ENCODE measurements around the gene SLC25A26.
A peak's percentile ranks its signal among the peaks of the same experiment; 100 is the strongest.

Gene SLC25A26

DNA sequence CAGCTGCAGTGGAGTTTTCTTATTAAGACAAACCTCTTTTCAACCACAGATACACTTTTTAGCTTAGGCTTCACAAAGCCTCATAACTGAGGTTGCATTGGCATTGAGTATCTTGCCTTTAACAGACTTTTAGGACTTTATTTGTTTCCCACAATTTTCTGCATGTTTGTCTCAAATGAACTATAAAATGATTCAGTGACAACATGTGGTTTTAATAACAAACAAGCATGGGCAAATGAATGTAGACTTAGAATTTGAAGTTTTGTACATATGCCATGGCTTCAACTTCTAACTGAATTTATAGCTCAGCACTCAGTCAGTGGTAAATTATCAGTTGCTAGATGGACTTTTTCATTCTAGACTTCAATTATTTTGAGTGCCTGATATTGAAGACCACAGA is 101.6 kb downstream of the SLC25A26 start:
- no peak for DNase-seq (ENCODE audit: low read depth in 2 of 2)
- TF ChIP-seq, protein P1, sequence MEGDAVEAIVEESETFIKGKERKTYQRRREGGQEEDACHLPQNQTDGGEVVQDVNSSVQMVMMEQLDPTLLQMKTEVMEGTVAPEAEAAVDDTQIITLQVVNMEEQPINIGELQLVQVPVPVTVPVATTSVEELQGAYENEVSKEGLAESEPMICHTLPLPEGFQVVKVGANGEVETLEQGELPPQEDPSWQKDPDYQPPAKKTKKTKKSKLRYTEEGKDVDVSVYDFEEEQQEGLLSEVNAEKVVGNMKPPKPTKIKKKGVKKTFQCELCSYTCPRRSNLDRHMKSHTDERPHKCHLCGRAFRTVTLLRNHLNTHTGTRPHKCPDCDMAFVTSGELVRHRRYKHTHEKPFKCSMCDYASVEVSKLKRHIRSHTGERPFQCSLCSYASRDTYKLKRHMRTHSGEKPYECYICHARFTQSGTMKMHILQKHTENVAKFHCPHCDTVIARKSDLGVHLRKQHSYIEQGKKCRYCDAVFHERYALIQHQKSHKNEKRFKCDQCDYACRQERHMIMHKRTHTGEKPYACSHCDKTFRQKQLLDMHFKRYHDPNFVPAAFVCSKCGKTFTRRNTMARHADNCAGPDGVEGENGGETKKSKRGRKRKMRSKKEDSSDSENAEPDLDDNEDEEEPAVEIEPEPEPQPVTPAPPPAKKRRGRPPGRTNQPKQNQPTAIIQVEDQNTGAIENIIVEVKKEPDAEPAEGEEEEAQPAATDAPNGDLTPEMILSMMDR (IDR thresholded peaks at IDR 0.05; ENCODE audit: low read depth, low read length) = no peak
- H3K4me3 ChIP-seq (replicated peaks in 1 of 2; ENCODE audit: low read depth in 2 of 2, low read length in 2 of 2) = no peak overlapping the region

DNA sequence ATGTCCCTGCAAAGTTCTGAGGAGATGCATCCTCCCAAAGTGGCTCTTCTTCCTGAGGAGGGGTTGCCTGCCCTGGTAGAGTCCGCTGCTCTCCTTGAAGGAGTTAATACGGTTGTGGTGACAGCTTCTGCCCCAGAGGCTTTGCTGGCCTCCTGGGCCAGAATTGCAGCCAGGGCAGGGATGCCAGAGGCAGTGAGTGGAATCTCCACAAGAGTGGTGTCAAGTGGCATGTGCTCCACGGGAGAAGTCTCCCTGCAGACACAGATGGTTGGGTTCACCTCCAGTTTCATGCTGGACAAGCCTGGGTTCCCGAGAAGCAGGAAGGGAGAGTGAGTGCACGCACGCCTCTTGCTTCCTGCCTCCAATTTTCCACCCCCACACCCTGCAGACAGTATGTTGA is 105.5 kb downstream of the SLC25A26 start:
- TF ChIP-seq, protein P1 (IDR thresholded peaks at IDR 0.05; ENCODE audit: low read depth, low read length) = no peak
- H3K4me3 ChIP-seq (replicated peaks in 1 of 2; ENCODE audit: low read depth in 2 of 2, low read length in 2 of 2) = no peak overlapping the region
- DNase-seq (ENCODE audit: low read depth in 2 of 2) = no peak

DNA sequence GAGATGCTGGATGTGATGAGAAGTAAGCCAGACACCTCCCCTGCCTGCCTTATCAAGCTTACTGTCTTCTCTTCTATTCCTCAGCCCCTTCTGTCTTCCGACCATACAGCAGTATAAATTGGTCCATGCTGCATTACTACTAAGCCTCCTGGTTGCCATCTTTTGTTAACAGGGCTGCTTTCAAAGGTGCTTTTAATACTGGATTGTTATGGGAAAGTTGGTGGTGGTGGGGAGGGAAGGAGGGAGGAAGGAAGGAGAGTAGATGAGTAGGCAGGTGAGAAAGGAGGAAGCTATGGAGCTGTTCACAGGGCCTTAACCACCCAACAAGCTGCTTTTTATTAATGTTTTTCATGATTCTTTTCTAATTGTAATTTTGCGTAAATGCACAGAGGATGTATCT is 114.9 kb downstream of the SLC25A26 start:
- DNase-seq (ENCODE audit: low read depth in 2 of 2) = no peak
- TF ChIP-seq, protein P1 (IDR thresholded peaks at IDR 0.05; ENCODE audit: low read depth, low read length) = no peak
- H3K4me3 ChIP-seq (replicated peaks in 1 of 2; ENCODE audit: low read depth in 2 of 2, low read length in 2 of 2) = no peak overlapping the region

DNA sequence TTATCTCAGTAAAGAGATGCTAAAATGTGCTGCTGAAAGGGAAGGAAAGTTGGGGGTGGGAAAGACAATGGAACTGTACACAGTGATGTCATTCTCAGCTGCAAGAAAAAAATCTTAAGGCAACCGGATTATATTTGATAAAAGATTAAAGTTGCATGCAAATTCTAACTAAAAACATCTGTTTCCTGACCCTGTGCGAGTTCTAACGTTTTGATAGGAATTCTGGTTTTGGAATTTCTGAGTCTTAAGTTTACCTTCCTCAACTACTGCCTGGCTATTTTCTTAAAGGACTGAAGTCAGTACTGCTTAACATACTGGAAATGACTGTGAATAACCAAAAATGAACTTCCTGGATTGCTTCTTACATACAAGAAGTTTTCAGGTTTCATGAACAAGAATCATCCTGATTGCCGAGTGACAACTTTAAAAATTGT is 115.5 kb downstream of the SLC25A26 start:
- peak; percentile 56 to 57 for DNase-seq (ENCODE audit: low read depth in 2 of 2)
- TF ChIP-seq, protein P1 (IDR thresholded peaks at IDR 0.05; ENCODE audit: low read depth, low read length) = no peak
- H3K4me3 ChIP-seq (replicated peaks in 1 of 2; ENCODE audit: low read depth in 2 of 2, low read length in 2 of 2) = no peak overlapping the region

DNA sequence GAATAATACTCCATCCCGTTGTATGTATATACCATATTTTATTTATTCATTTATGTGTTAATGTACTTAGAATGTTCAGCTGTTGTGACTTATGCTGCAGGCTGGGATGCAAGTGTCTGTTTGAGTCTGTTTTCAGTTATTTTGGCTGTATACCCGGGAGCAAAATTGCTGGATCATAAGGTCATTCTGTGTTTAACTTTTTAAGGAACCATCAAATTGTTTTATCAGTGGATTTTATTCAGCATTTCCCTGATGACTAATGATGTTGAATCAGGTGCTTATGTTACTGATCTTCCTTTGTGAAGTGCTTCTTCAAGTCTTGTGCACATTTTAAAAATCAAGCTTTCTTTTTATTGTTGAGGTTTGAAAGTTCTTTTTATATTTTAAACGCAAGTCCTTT is 118.1 kb downstream of the SLC25A26 start:
- no peak overlapping the region for H3K4me3 ChIP-seq (replicated peaks in 1 of 2; ENCODE audit: low read depth in 2 of 2, low read length in 2 of 2)
- DNase-seq (ENCODE audit: low read depth in 2 of 2) = peak in 1 of 2 donors; percentile 34
- TF ChIP-seq, protein P1 (IDR thresholded peaks at IDR 0.05; ENCODE audit: low read depth, low read length) = no peak

DNA sequence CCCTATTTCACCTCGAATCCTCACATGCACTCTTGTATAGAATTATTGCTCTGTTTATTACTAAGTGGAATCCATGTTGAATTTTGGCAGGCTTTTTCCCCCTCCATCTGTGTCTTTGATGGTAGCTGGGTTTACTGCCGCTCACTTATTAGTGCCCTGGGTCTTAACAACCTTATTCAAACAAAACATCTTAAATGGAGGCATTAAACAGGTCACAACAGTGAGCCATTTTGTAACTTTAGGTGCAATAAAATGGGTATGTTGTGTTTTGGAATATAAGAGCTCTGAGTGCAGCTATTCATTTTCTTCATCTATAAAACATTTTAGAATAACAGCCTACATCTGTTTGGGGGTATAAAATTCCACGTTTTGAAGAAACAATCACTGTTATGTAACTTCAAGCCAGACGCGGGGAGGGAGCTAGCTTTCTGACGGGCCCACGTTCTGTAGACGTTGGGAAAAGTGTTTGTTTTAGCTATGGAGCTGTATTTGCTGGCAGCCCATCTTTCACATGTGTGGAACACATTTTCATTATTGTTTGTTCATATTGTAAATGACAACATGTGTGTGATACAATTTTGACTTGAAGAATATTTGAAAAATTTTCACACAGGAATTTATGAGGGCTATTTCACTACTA is 122.0 kb downstream of the SLC25A26 start:
- H3K4me3 ChIP-seq (replicated peaks in 1 of 2; ENCODE audit: low read depth in 2 of 2, low read length in 2 of 2) = no peak overlapping the region
- TF ChIP-seq, protein P1 (IDR thresholded peaks at IDR 0.05; ENCODE audit: low read depth, low read length) = no peak
- DNase-seq (ENCODE audit: low read depth in 2 of 2) = no peak

DNA sequence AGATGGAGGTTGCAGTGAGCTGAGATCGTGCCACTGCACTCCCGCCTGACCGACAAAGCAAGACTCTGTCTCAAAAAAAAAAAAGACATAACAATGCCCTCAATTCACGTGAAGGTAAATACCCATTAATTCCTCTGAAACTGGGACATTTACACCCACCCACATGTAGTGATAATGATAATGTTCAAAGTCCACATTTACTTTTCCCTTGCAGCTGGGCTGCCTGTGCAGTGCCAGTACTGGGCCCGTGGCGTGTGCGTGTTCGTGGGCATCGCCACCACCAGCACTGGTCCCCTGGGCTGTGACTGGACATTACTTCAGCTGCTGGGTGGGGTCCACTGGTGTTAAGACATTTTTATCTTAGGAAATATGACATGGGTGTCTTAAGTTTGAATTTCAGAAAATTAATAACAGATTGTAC is 123.6 kb downstream of the SLC25A26 start:
- DNase-seq (ENCODE audit: low read depth in 2 of 2) = no peak
- H3K4me3 ChIP-seq (replicated peaks in 1 of 2; ENCODE audit: low read depth in 2 of 2, low read length in 2 of 2) = no peak overlapping the region
- TF ChIP-seq, protein P1 (IDR thresholded peaks at IDR 0.05; ENCODE audit: low read depth, low read length) = no peak
